ENCODE results near the gene SPART.
"Not testable (repeated sequence)": the region's sequence is repeated elsewhere in the genome, so short reads cannot be mapped to it uniquely, and the experiment has no call there.

Gene SPART

DNA sequence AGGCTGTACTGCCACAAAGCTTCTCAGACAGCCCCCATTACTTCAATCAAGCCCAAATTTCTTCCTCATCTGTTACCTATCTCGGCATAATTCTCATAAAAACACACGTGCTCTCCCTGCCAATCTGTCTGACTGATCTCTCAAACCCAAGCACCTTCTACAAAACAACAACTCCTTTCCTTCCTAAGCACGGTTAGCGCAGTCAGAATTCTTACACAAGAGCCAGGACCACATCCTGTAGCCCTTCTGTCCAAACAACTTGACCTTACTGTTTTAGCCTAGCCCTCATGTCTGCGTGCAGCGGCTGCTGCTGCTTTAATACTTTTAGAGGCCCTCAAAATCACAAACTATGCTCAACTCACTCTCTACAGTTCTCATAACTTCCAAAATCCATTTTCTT, 26.4 kb downstream of the SPART start:
- DNase-seq (ENCODE audit: low spot score): not testable (repeated sequence)

GRCh38 chr13:36313047-36313969, 32.9 kb downstream of the SPART start:
- DNase-seq (ENCODE audit: low spot score): no peak

DNA sequence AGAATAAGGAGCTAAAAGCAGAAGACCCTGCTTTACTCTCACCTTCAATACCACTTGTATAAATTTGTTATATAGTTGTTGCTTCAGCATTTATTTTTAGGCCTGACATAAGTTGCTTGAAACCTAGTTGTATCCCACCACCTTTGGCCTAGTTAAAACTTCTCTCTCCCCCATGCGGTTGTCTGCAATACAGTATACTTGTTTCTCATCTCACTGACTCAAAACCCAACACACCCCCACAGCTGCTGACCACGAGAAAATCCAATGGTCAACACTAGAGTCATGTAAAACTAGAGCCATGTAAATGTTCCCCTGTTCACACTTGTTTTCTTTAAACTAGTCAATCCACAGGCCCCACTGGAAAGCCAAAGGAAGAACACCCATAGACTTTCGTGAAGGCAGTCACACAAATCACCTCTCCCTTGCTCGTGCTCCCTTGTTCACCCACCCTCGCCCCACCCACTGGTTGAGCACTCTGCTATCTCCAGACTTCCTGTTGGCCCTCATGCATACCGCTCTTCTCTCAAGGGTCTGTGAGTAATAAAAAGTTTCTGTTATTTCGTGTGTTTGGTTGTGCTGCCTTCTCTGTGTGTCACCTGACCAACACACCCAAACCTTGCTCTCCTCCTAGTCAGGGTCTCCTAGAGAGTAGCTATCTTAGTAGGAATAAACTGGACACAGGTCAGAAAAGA, 35.6 kb downstream of the SPART start:
- no peak for DNase-seq (ENCODE audit: low spot score)

- DNase-seq (ENCODE audit: low spot score): no peak
Observed at GRCh38 chr13:36302289-36302688, 43.9 kb downstream of the SPART start.

- not testable (repeated sequence) for DNase-seq (ENCODE audit: low spot score)
Observed at GRCh38 chr13:36299469-36299868, 46.7 kb downstream of the SPART start.

- DNase-seq (ENCODE audit: low spot score): no peak
Observed at GRCh38 chr13:36298535-36299068, 47.6 kb downstream of the SPART start.

GRCh38 chr13:36297366-36298338, 48.5 kb downstream of the SPART start, which contains the start of gene CCDC169:
Gene CCDC169 (minus strand): TSS chr13:36297814. CDS start chr13:36297719, 95 bp downstream.
- peak; percentile 72 for DNase-seq (ENCODE audit: low spot score)

DNA sequence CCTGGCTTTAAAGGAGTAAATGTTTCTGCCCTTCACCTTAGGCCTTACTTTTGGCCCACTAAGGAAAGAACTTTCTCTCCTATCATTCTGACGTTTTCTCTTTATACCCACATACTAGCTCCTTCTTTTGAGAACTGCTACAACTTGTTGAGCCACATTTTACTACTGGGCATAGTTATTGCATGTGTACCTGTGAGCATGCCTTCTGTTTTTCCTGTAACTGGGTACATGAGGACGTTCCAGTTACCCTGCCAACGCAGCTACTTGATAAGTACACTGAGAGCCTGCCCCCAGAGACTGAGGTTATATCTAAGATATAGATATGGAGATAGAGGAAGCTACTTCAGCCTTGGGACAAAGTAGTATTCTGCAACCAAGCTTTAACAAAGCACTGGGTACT, 52.1 kb downstream of the SPART start:
- DNase-seq (ENCODE audit: low spot score): no peak

GRCh38 chr13:36293497-36293896, 52.7 kb downstream of the SPART start:
- no peak for DNase-seq (ENCODE audit: low spot score)

GRCh38 chr13:36288794-36289391, 57.3 kb downstream of the SPART start:
- DNase-seq (ENCODE audit: low spot score): no peak

DNA sequence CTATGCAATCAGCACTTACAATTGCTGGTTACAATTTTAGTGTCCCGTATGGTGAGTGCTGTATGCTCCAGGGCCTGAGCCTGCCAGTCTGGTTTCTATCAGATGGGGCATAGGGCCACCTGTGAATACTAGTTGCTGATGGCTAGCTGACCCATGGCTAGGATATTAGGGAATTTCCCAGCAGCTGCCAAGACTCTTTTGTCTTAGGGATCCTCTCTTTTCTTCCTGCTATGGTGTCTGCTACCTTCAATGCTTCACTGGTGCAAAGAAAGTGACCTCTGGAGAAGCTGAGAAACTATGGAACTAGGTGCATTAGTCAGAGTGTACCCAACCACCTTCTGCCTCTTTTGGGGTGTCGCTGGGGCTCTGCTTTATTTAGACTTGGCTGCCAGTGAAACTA, 60.2 kb downstream of the SPART start:
- no peak for DNase-seq (ENCODE audit: low spot score)

- DNase-seq (ENCODE audit: low spot score): peak; percentile 17
Observed at GRCh38 chr13:36282821-36283432, 63.3 kb downstream of the SPART start.

DNA sequence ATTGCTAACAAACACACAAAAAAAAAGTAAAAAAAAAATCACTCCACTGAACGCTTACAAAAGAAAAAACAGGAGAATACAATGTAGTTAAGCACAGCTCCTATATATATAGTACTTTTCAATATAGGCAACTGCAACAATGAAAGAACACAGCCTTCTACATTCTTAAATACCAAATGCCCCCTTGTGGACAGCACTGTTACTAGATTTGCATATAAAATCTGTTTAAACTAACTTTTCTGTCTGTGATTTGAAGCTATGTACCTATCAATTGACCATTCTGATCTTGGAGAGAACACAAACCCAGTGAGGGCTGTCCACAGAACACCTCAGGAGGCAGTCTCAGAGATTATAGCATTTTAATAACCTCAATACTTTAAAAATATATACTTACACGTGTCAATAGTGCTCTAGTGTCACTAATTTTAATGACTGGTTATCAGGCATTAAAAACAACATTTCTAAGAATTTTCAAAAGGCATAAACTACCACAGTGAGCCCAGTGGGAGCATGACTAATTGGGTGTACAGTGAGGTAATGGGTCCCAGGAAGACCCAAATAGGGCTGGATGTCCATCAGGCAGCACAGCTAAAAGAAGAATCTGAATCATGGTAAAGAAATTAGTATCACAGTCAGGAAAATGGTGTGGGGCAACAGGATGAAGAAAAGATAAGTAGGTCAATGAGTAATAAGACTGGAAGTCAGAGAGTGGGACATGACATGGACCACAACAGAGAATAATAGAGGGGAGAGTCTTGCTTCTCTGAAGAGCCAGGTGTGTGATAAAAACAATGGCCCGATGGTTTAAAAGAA, 70.8 kb downstream of the SPART start:
- peak; percentile 18 for DNase-seq (ENCODE audit: low spot score)

DNA sequence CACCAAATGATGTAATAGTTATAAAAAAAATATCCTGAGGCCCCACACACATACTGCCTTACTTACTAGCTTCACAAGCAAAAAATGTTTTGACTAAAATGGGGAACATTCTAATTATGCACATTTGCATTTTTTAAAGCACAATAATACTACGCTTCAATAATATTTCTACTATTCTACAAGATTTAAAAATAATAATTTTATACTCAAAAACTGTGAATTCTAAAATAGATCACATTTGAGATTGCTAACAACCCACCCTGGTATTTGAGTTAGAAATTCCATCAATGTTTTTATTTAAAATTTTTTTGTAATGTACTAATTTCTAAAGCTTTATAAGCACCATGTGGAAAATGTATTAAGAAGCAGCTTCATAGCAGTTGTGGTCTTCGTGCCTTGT, 72.8 kb downstream of the SPART start:
- DNase-seq (ENCODE audit: low spot score): no peak

DNA sequence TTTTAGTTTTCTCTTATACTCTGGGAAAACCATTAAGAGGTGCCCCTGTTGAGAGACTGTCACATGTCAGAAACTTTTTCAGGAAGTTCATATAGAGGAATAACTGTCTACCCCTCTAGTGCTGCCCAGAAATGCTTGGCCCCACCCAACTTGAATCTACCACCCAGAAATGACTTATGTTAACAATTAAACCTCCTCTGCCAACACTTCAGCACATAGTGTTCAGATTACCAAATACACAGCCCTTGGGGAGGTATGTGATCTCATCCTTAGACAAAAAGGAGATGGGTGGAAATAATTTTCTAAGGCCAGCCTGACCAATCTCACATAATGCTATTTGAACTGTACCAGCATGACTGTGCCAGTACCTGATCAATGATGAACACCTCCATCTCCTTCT, 84.2 kb downstream of the SPART start:
- no peak for DNase-seq (ENCODE audit: low spot score)

GRCh38 chr13:36261011-36261410, 85.2 kb downstream of the SPART start:
- DNase-seq (ENCODE audit: low spot score): no peak

DNA sequence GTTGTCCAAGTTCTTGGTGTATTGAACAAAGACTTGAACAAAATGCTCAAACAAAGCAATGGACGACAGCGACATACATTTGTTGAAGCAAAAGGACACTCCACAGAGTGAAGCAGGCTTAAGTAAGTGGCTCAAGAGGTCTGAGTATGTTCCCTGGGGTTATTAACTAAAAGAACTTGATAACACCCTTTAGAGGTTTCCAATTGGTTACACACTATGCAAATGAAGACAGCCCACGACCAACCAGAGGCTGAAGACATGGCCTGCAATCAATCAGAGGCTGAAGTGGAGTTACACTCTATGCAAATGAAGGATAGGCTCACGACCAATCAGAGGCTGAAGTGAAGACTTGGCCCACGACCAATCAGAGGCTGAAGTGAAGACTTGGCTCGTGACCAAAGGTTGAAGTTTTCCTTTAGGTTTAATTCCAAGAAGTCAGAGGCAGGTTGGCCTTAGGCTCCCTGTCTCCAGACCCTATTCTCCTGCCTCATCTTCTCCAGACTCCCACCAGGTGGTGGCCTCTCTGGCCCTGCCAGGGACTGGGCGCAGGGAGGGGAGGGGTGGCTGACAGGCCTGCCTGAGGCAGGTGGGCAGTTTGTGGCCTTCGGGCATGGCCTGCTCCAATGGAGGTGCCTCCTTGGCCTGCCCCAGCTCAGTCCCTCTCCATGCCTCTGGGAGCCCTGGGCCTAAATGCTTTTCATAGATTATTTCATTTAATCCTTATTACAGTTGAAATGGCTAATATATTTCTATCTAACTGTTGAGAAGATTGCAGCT, 86.6 kb downstream of the SPART start:
- no peak for DNase-seq (ENCODE audit: low spot score)

DNA sequence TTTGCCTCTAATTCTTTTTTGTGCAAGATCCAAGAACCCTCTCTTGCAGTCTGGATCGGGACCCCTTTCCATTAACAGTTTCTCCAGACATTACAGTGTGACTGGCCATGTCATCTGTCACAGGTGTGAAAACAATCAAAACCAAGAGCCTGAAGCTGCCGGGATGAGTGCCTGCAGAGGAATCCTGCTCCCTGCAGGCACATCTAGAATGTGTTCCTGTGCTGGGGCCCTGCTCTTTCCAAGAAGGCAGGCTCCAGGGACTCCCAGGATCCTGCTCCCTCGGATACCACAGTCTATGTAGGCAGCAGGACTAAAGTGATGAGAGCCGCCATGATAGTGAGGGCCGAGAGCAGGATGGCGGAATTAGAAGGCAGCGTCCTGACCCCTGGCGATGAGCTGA, 87.4 kb downstream of the SPART start:
- no peak for DNase-seq (ENCODE audit: low spot score)

All from putamen (tissue), 1 donor.